Omental fat pad (tissue), 4 donors: ENCODE measurements around the gene DMXL2. TPM values are rescaled to one million over a fixed set of nuclear protein-coding genes. Genes with fewer than 3 reads are reported as not detected.

Experiments
- ATAC-seq: fragments of 150-250 bp; one replicate; pipeline ENCODE4 v1.9.1; 2016; ENCODE audit warnings: mild to moderate bottlenecking, moderate library complexity; ENCODE audit not compliant: low FRiP score
- DNase-seq: peaks from one replicate; pipeline ENCODE4 v3.0.0-alpha.2; 2019; ENCODE audit warnings: low spot score
- total RNA-seq, 4 donors: library from RNA; depleted of rRNA; stranded (reverse); fragments of >200 nt; gene quantifications; one replicate each; pipeline ENCODE4 v1.1.0, GENCODE V29; 2016
- TF ChIP-seq, protein P1 (sequence below), 3 donors: fragments of 450-650 bp; IDR thresholded peaks; one replicate each; pipeline ENCODE4 v1.5.1; 2016 to 2017; ENCODE audit warnings: antibody characterized with exemption in 3 of 3, mild to moderate bottlenecking in 3 of 3, moderate library complexity in 2 of 3

The DMXL2 gene
- total RNA-seq, 4 donors from 2014 or later: 47.5 to 77.2 (median 54.5) TPM

DNA sequence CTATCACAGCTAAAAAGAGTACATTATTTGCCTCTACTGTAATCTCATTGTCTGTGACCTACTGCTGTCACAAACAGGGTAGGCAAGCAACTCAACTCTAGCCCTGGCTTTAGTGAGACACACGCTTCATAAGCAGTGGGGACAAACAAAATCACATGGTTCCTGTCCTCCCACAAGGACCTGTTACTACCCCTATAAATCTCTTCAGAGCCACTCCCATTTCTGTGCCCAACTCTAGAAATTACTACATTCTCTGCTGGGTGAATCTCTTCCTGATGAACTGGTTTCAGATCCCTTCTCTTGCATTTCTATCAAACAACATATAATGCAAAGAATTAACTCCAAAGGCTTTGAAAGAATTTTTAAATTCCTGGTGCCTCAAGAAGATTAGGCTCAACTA lies 117.3 kb downstream of the DMXL2 start:
- ATAC-seq (no peak), DNase-seq (no peak)
- TF ChIP-seq, protein P1, sequence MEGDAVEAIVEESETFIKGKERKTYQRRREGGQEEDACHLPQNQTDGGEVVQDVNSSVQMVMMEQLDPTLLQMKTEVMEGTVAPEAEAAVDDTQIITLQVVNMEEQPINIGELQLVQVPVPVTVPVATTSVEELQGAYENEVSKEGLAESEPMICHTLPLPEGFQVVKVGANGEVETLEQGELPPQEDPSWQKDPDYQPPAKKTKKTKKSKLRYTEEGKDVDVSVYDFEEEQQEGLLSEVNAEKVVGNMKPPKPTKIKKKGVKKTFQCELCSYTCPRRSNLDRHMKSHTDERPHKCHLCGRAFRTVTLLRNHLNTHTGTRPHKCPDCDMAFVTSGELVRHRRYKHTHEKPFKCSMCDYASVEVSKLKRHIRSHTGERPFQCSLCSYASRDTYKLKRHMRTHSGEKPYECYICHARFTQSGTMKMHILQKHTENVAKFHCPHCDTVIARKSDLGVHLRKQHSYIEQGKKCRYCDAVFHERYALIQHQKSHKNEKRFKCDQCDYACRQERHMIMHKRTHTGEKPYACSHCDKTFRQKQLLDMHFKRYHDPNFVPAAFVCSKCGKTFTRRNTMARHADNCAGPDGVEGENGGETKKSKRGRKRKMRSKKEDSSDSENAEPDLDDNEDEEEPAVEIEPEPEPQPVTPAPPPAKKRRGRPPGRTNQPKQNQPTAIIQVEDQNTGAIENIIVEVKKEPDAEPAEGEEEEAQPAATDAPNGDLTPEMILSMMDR (IDR thresholded peaks at IDR 0.05): no peak

DNA sequence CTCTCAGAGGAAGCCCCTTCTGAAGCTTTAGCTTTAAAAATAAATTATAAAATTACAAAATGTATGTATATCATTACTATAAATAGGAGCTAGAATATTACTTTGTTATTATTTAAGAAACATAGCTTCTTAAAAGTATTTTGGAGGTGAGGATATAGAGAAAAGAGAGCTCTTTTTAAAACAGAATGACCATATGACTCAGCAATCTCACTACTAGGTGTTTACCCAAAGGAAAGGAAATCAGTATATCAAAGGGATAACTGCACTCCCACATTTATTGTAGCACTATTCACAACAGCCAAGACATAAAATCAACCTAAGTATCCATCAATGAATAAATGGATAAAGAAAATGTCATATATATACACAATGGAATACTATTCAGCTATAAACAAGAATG lies 119.6 kb downstream of the DMXL2 start:
- DNase-seq (no peak), ATAC-seq (no peak)
- TF ChIP-seq, protein P1 (IDR thresholded peaks at IDR 0.05): no peak

DNA sequence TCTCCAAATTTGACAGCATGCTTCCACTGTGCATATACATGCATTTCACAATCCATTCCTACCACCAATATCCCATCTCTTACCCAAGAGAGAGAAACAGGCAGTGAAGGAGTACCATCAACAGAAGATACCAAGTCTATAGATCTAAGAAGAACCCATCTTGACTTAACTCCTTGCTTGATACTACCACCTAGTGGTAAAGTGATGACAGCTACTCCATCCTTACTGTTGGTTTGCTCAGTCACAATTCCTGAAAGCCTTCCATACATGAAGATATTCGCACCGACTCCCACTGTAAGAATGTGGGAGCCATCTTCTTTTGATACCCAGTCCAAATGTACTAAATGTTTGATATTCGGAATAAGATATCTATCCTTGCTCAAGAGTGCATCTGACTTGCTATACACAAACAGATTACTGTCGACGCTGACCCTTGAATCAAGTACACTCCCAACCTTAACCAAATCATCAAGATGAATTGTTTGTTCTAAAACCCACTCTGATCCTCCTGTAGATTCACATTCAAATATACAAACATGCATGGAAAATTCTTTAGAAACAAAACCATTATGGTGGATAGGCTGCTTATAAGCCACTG lies 123.1 kb downstream of the DMXL2 start:
- ATAC-seq: no peak
- TF ChIP-seq, protein P1 (IDR thresholded peaks at IDR 0.05): no peak

DNA sequence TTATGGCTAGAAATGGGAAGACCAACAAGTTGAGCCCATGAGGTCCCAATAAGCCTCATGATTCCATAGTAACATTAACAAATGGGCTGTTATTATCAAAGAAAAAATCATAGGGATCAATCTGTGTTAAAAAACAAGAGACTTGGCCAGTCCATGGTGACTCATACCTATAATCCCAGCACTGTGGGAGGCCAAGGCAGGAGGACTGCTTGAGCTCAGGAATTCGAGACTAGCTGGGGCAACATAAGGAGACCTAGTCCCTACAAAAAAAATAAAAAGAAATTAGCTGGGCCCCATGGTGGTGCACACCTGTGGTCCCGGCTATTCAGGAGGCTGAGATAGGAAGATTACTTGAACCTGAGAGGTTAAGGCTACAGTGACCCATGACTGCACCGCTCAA lies 124.8 kb downstream of the DMXL2 start:
- ATAC-seq (no peak), DNase-seq (no peak)
- TF ChIP-seq, protein P1 (IDR thresholded peaks at IDR 0.05): no peak

More for the DNA sequence above, 123.1 kb downstream of the DMXL2 start:
- no peak for DNase-seq

DNA sequence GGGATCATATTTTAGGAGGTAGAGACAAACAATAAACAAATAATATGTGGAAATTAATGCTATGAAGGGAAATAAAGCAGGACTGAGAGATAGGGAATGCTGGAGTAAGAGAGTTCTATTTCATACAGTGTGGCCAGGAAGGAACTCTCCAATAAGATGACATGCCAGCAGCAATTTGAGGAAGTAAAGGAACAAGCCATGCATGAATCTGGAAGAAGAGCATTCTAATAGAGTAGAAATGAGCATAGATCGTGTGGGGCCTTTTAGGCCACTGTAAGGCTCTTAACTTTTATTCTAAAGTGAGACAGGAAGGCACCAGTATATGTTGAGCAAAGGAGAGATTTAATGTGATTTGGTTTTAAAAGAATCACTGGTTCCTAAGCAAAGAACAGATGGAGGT lies 126.3 kb downstream of the DMXL2 start:
- ATAC-seq (no peak), DNase-seq (no peak)
- TF ChIP-seq, protein P1 (IDR thresholded peaks at IDR 0.05): no peak

DNA sequence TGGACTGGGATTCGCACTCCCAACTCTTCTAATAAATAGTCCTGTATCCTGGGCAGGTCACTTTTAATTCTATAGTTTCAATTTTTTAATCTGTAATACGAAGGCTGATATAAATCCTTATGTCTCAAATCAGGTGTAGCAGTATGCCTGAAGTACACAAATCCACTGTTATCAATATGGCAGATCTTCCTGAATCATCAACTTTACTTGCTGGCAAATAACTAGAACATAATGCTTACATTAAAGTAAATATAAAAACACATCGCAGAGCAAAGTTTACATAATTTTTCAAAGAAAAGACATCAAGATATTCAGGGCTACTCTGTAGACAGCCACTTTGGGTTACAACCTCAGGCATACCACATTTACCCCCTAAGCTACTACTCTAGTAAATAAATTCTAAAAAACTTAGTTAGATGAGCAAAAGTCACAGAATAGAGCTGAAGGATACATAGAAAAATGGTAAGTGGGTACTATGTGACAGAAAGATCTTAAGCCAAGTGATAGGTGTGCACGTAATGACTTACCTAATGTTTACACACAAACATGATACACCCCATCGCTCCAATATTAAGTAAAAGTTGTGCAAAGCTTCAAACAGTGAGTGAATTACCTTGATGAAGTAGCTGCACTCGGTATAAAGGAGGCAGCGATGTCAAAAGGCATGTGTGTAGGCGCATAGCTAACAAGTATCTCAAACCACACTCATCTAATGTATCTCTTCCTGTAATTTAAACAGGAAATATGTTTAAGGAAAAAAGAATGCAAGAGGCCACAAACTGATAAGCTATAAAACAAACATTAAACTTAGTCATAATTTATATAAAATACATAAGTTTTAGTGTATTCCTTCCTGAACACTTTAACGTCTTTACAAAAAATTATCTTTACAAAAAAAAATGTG lies 127.9 kb downstream of the DMXL2 start:
- TF ChIP-seq, protein P1 (IDR thresholded peaks at IDR 0.05): no peak
- DNase-seq (no peak), ATAC-seq (no peak)
